Naive thymus-derived CD4-positive, alpha-beta T cell (primary cell): Measurements from ENCODE around the gene ACAA1. TPM values are rescaled to one million over a fixed set of nuclear protein-coding genes. Genes with fewer than 3 reads are reported as not detected.
"Not testable (repeated sequence)": the region's sequence is repeated elsewhere in the genome, so short reads cannot be mapped to it uniquely, and the experiment has no call there.

Experiments used
- ATAC-seq: fragments of 150-1000 bp; cut with Tn5 transposase; 2 replicates; pipeline ENCODE4 v1.10.0; 2021; ENCODE audit warnings: mild to moderate bottlenecking, moderate library complexity
- CTCF ChIA-PET: fragments of 350-600 bp; sonication (Branson Sonifier 250); formaldehyde crosslinking; loops from one replicate; lab custom pipeline; 2021; ENCODE audit warnings: antibody characterized with exemption; lab: Charles Lee
- POLR2A ChIA-PET: fragments of 350-600 bp; sonication (Branson Sonifier 250); formaldehyde crosslinking; loops from one replicate; lab custom pipeline; 2021; ENCODE audit warnings: antibody characterized with exemption, inconsistent platforms; lab: Charles Lee
- DNase-seq, 9 donors: peaks; one replicate each; pipeline versions ENCODE4 v3.0.0 to v3.0.0-alpha.2; 2020 to 2022; ENCODE audit warnings: mixed read lengths in 1 of 9
- H3K27ac ChIP-seq: one replicate; pipeline ENCODE4 v1.7.0; 2013; ENCODE audit warnings: mild to moderate bottlenecking, low read depth, low read length, moderate library complexity
- H3K27me3 ChIP-seq, 2 donors: one replicate each; pipeline ENCODE4 v1.7.0; 2013; ENCODE audit warnings: low read length in 2 of 2, mild to moderate bottlenecking in 2 of 2, moderate library complexity in 2 of 2; ENCODE audit not compliant: control insufficient read depth in 2 of 2, insufficient read depth in 2 of 2
- H3K36me3 ChIP-seq, 3 experiments: 1 replicate in 2 of 3; 2 replicates in 1 of 3; pipeline ENCODE4 v1.7.0; 2013; ENCODE audit warnings: low read length in 3 of 3, mild to moderate bottlenecking in 3 of 3, moderate library complexity in 1 of 3; ENCODE audit not compliant: insufficient read depth in 3 of 3, control insufficient read depth in 2 of 3
- H3K4me1 ChIP-seq, 2 donors: one replicate each; pipeline ENCODE4 v1.7.0; 2013; ENCODE audit warnings: low read length in 2 of 2, mild to moderate bottlenecking in 2 of 2, moderate library complexity in 1 of 2; ENCODE audit not compliant: control insufficient read depth in 2 of 2, insufficient read depth in 2 of 2
- H3K4me3 ChIP-seq: 2 replicates; pipeline ENCODE4 v1.7.0; 2013; ENCODE audit warnings: mild to moderate bottlenecking, low read length
- H3K9me3 ChIP-seq, 3 experiments: 1 replicate in 2 of 3; 2 replicates in 1 of 3; pipeline ENCODE4 v1.7.0; 2013; ENCODE audit warnings: low read length in 3 of 3; ENCODE audit not compliant: control insufficient read depth in 2 of 3
- H3K27ac Mint-ChIP-seq, 9 donors: one replicate each; pipeline ENCODE4 v1.8.0; 2020 to 2022; ENCODE audit warnings: mixed read lengths in 9 of 9, mild to moderate bottlenecking in 8 of 9, moderate library complexity in 5 of 9, inconsistent platforms in 2 of 9
- H3K27me3 Mint-ChIP-seq, 5 donors: one replicate each; pipeline ENCODE4 v1.8.0; 2021 to 2022; ENCODE audit warnings: mixed read lengths in 5 of 5, mild to moderate bottlenecking in 1 of 5
- H3K36me3 Mint-ChIP-seq, 5 donors: one replicate each; pipeline ENCODE4 v1.8.0; 2020 to 2022; ENCODE audit warnings: mixed read lengths in 5 of 5, mild to moderate bottlenecking in 3 of 5, inconsistent platforms in 1 of 5
- H3K4me1 Mint-ChIP-seq, 7 donors: one replicate each; pipeline ENCODE4 v1.8.0; 2020 to 2022; ENCODE audit warnings: mixed read lengths in 7 of 7, mild to moderate bottlenecking in 3 of 7, inconsistent platforms in 1 of 7
- H3K4me3 Mint-ChIP-seq, 10 donors: one replicate each; pipeline ENCODE4 v1.8.0; 2020 to 2022; ENCODE audit warnings: mild to moderate bottlenecking in 10 of 10, mixed read lengths in 10 of 10, moderate library complexity in 6 of 10, inconsistent platforms in 2 of 10
- H3K9me3 Mint-ChIP-seq, 11 donors: one replicate each; pipeline ENCODE4 v1.8.0; 2020 to 2022; ENCODE audit warnings: mixed read lengths in 11 of 11, mild to moderate bottlenecking in 4 of 11, inconsistent platforms in 1 of 11, moderate library complexity in 1 of 11
- intact Hi-C, 2 donors: fragments of 100-400 bp; cut with micrococcal nuclease; formaldehyde crosslinking; loops; one replicate each; pipeline ENCODE4 v1.15.1; 2023
- polyA plus RNA-seq, 2 donors: library from polyadenylated mRNA; unstranded; fragments of 300-500 nt; fragmentation: Illumina TruSeq; gene quantifications; one replicate each; pipeline ENCODE4 v1.2.3, GENCODE V29; 2021
- total RNA-seq, 6 experiments: library from RNA in 5 of 6; stranded (reverse) in 5 of 6; gene quantifications; 1 replicate in 5 of 6; 2 replicates in 1 of 6; pipeline ENCODE4 v1.2.3 and lab custom pipeline; 2021 to 2026

ACAA1 gene
- total and polyA plus RNA-seq, 7 experiments from 2014 or later = 64.4 to 129 (median 90.1) TPM

- ATAC-seq, H3K9me3 Mint-ChIP-seq, H3K27me3 ChIP-seq, H3K9me3 ChIP-seq, H3K27me3 Mint-ChIP-seq: not testable (repeated sequence)
- DNase-seq = peak in 7 of 9 donors; percentile 62 to 73 (median 67)
- Mint-ChIP-seq H3K36me3 (peaks cover 0 to 33% (median 8%) of the 10 kb centered on the region in 5 donors), H3K4me1 (peaks cover 44 to 83% (median 61%) of the 10 kb centered on the region in 7 donors), H3K27ac (peak overlapping the region; percentile 79 to 96 (median 94)), H3K4me3 (peak overlapping the region; percentile 90 to 100 (median 96))
- Histone ChIP-seq H3K36me3 (peaks cover 0 to 46% (median 0%) of the 10 kb centered on the region in 3 experiments), H3K27ac (peak overlapping the region; percentile 90), H3K4me3 (peak overlapping the region; percentile 98), H3K4me1 (peaks cover 18 to 35% of the 10 kb centered on the region in 2 donors)
- intact Hi-C loops = loop anchor here (1.0 to 10.0 kb wide), 14 partner anchors 17 to 1269 kb away; partner anchors contain the start of genes EXOG (in 2 of the 2), XYLB (in 2 of the 2), EPM2AIP1 (in 1 of the 2) and GORASP1 (in 1 of the 2)
- POLR2A ChIA-PET = interaction anchor here (0.9 to 8.2 kb wide), 5 partner anchors 18 to 96 kb away, joined by 3 to 156 read pairs (median 4); partner anchors contain the start of genes DLEC1 and OXSR1
- CTCF ChIA-PET = interaction anchor here (1.6 kb wide), 1 partner anchor 29 kb away, joined by 7 read pairs; the partner anchor contains the start of gene OXSR1
Measured at GRCh38 chr3:38135621-38136277, 1.2 kb downstream of the ACAA1 start.

GRCh38 chr3:38134517-38135143 is 2.3 kb downstream of the ACAA1 start:
- CTCF ChIA-PET, H3K9me3 ChIP-seq, POLR2A ChIA-PET, H3K9me3 Mint-ChIP-seq, H3K27me3 ChIP-seq, H3K4me3 ChIP-seq, H3K27me3 Mint-ChIP-seq, DNase-seq, ATAC-seq, H3K27ac ChIP-seq: not testable (repeated sequence)
- Mint-ChIP-seq H3K36me3 (peaks cover 0 to 29% (median 12%) of the 10 kb centered on the region in 5 donors), H3K4me3 (peak overlapping the region; percentile 73 to 100 (median 94)), H3K4me1 (peaks cover 37 to 78% (median 56%) of the 10 kb centered on the region in 7 donors), H3K27ac (peak overlapping the region in 8 of 9 donors; percentile 25 to 95 (median 84))
- intact Hi-C loops = loop anchor here (5.0 to 10.0 kb wide), 10 partner anchors 73 to 1270 kb away; partner anchors contain the start of genes EXOG (in 2 of the 2), GORASP1 (in 1 of the 2), RPSA (in 1 of the 2) and SCN11A (in 1 of the 2)
- Histone ChIP-seq H3K36me3 (peaks cover 0 to 54% (median 0%) of the 10 kb centered on the region in 3 experiments), H3K4me1 (peaks cover 12 to 30% of the 10 kb centered on the region in 2 donors)

GRCh38 chr3:38133557-38134405 is 3.1 kb downstream of the ACAA1 start:
- Histone ChIP-seq H3K36me3 (peaks cover 0 to 62% (median 5%) of the 10 kb centered on the region in 3 experiments), H3K4me1 (peaks cover 7 to 23% of the 10 kb centered on the region in 2 donors), H3K9me3 (no peaks in the 10 kb centered on the region), H3K4me3 (no peak overlapping the region), H3K27ac (no peak overlapping the region), H3K27me3 (no peaks in the 10 kb centered on the region)
- POLR2A ChIA-PET = interaction anchor here (0.6 to 0.9 kb wide), 3 partner anchors 11 to 98 kb away, joined by 3 read pairs; partner anchors contain the start of gene OXSR1
- no peaks in the 10 kb centered on the region for H3K9me3 Mint-ChIP-seq
- peaks cover 0 to 33% (median 12%) of the 10 kb centered on the region in 5 donors for H3K36me3 Mint-ChIP-seq
- no peaks in the 10 kb centered on the region for H3K27me3 Mint-ChIP-seq
- peak in 1 of 9 donors; percentile 16 for DNase-seq
- CTCF ChIA-PET = no interaction called here
- no peak for ATAC-seq
- peaks cover 39 to 73% (median 51%) of the 10 kb centered on the region in 7 donors for H3K4me1 Mint-ChIP-seq
- peak overlapping the region in 8 of 9 donors; percentile 13 to 95 (median 67) for H3K27ac Mint-ChIP-seq
- peak overlapping the region in 5 of 10 donors; percentile 1 to 55 (median 15) for H3K4me3 Mint-ChIP-seq
- intact Hi-C loops = loop anchor here (10.0 kb wide), 3 partner anchors 921 to 1271 kb away; partner anchors contain the start of genes RPSA (in 1 of the 2), SCN11A (in 1 of the 2), SLC25A38 (in 1 of the 2) and WDR48 (in 1 of the 2)

- no peak overlapping the region for H3K4me3 ChIP-seq
- POLR2A ChIA-PET = interaction anchor here (0.6 kb wide), 1 partner anchor 98 kb away, joined by 3 read pairs; no protein-coding TSS in a partner anchor
- intact Hi-C loops = loop anchor here (10.0 kb wide), 3 partner anchors 922 to 1272 kb away; partner anchors contain the start of genes RPSA (in 1 of the 2), SCN11A (in 1 of the 2), SLC25A38 (in 1 of the 2) and WDR48 (in 1 of the 2)
- Mint-ChIP-seq H3K4me1 (peaks cover 35 to 70% (median 51%) of the 10 kb centered on the region in 7 donors), H3K4me3 (peak overlapping the region in 2 of 10 donors; percentile 23 to 49), H3K27ac (peak overlapping the region in 6 of 9 donors; percentile 22 to 95 (median 58)), H3K27me3 (no peaks in the 10 kb centered on the region), H3K9me3 (no peaks in the 10 kb centered on the region), H3K36me3 (peaks cover 0 to 34% (median 12%) of the 10 kb centered on the region in 5 donors)
- no peaks in the 10 kb centered on the region for H3K9me3 ChIP-seq
- DNase-seq (no peak), ATAC-seq (no peak)
- H3K27ac ChIP-seq = peak overlapping the region; percentile 17
- CTCF ChIA-PET = no interaction called here
- H3K27me3 ChIP-seq = no peaks in the 10 kb centered on the region
- H3K36me3 ChIP-seq = peaks cover 0 to 65% (median 5%) of the 10 kb centered on the region in 3 experiments
- peaks cover 7 to 22% of the 10 kb centered on the region in 2 donors for H3K4me1 ChIP-seq
Measured at GRCh38 chr3:38133209-38133556, 3.7 kb downstream of the ACAA1 start.

GRCh38 chr3:38131621-38132369 is 5.1 kb downstream of the ACAA1 start:
- H3K27ac ChIP-seq = peak overlapping the region; percentile 17
- H3K36me3 ChIP-seq = peaks cover 11 to 78% (median 17%) of the 10 kb centered on the region in 3 experiments
- POLR2A ChIA-PET = no interaction called here
- DNase-seq (no peak), ATAC-seq (peak; percentile 51)
- H3K27me3 ChIP-seq = no peaks in the 10 kb centered on the region
- Mint-ChIP-seq H3K27ac (peak overlapping the region in 6 of 9 donors; percentile 18 to 95 (median 60)), H3K4me3 (no peak overlapping the region), H3K9me3 (no peaks in the 10 kb centered on the region), H3K27me3 (no peaks in the 10 kb centered on the region), H3K4me1 (peaks cover 32 to 57% (median 51%) of the 10 kb centered on the region in 7 donors), H3K36me3 (peaks cover 0 to 37% (median 12%) of the 10 kb centered on the region in 5 donors)
- no peak overlapping the region for H3K4me3 ChIP-seq
- no peaks in the 10 kb centered on the region for H3K9me3 ChIP-seq
- intact Hi-C loops = loop anchor here (10.0 kb wide), 3 partner anchors 923 to 1273 kb away; partner anchors contain the start of genes RPSA (in 1 of the 2), SCN11A (in 1 of the 2), SLC25A38 (in 1 of the 2) and WDR48 (in 1 of the 2)
- CTCF ChIA-PET = no interaction called here
- H3K4me1 ChIP-seq = peaks cover 7 to 14% of the 10 kb centered on the region in 2 donors
